ENCODE results near the gene EFNA4.

Gene EFNA4

DNA sequence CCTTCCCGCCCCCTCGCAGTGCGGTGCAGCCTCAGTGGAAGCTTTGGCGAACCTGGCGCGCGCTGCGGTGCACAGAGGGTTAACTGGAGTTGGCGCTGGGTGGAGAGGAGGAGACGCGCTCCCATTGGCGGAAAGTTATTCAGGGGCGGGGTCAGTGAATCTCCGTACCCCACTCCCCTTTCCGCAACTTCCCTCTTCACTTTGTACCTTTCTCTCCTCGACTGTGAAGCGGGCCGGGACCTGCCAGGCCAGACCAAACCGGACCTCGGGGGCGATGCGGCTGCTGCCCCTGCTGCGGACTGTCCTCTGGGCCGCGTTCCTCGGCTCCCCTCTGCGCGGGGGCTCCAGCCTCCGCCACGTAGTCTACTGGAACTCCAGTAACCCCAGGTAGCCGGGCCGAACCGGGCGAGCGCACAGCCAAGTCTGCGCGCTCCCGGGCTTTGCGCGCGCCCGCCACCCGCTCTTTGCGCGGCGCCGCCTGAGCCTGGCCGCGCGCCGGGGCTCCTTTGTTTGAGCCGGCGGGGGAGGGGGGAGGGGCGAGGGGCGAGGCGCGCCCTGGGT is at the start of gene EFNA4:
TSS of gene EFNA4 (plus strand) at position 191 of the 561 bp plus-strand sequence. CDS start at position 275, 84 bp downstream.
- DNase-seq: no peak

GRCh38 chr1:155014709-155015508 is 48.6 kb upstream of the EFNA4 start:
- DNase-seq: no peak

- no peak for DNase-seq
Observed at GRCh38 chr1:155015527-155016230, 47.9 kb upstream of the EFNA4 start.

GRCh38 chr1:155016231-155016831 is 47.2 kb upstream of the EFNA4 start:
- no peak for DNase-seq

DNA sequence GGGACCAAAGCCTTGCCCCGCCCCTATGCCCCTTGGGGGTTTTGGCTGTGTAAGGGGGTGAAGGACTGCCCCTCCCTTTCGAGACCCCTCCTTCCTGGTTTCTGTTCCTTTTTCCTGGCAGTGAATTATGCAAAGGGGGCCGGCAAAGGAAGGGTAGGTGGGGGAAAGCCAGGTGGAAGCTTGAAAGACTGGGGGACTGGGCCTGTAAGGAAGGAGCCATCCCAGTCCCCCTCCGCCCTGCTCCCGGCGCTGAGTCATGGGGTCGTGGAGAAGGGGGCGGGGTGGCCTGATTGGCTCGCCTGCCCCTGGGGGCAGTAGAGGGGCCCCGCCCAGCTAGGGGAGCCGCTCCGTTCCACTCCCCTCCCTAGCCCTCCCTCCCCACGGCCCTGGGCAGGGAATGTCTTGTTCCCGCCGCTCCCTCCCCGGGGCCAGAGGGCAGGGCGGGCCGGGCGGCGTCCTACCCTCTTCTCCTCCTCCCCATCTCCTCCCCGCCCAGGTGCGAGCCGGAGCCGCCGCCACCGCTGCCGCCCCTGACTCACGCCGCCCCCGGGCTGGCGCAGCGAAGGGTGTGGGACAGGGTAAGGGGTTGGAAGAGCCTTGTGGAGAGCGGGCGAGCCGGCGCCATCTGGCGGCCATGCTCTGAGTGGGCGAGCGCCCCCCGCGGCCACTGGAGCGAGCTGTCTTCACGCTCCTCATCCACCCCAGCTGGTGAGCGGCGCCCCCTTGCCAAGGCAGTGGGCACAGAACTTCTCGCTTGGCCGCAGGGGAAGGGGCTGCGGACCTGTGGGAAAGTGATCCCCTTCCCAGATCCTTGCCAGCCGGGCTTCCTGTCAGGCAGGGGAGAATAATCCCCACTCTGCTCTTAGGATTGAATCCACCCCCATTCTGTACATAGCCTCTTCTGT is 46.2 kb upstream of the EFNA4 start:
- no peak for DNase-seq

GRCh38 chr1:155017946-155018316 is 45.6 kb upstream of the EFNA4 start:
- DNase-seq: no peak

DNA sequence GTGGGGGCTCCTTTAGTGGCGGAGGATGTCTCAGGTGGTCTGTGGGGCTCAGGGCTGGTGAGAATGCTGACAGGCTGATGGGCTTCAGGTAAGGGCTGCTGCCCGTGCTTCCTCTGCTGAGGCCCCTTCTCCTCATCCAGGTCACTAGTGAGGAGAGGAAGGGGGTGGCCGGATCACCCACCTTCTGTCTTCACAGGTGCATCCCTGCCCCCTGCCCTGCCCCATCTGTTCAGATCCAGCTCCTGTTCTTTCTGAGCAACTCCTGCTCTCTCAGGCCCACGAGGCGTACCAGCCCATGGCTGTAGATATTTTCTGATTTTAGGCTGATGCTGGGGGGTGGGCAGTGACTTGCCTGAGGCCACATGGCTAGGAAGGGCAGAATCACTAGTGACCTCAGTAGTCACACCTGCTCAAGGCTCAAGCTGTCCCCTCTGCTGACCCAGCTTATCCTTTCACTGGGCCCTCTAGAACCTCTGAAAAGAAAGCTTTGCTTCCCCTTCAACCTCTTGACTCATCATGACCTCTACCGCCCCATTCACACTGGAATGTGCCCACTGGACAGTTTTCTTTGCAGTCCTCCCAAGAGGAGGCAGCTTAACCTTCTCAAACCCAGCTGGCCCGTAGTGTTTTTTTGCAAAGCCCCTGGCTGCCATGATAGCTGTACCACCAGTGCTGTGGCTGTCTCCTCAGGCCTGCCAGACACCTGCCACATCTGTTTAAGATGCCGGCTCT is 44.8 kb upstream of the EFNA4 start:
- DNase-seq: no peak

DNA sequence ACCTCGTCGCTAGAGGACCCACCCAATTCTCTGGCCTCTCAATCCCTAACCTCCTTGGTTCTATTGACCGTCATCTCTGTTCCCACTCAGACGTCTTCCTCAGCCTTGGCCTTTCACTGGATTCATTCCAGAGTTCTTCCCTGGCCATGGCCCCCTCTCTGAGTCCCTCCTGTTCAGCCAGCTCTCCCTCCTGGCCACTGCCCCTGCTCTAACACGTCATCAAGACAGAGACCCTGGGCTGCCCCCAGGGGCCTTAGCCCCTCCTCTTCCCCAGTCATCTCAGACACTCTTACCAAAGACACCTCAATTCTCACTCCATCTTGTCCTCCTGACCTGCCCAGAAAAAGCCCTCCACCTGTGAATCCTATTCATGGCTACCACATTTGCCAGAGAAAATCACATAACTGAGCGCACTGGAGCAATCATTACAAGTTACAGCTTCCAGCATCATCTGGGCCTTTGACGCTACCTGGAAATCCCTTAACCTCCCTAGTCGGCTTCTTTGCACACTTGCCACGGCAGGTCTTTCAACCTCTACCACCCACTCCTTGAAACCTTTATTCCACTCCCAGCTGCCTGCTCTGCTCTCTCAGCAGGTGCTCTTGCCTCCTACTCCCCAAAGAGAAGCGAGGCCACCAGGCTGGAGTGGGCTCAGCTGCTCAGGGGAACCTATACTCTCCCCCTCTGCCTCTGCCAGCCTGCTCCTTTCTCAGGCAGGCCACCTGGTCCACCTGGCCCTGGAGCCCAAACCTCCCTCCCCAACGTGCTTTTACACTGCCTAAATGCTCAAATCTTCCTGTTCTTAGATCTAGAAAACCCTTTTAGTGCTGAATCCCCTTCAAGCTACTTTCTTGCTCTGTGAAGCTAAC is 43.9 kb upstream of the EFNA4 start:
- DNase-seq: no peak

DNA sequence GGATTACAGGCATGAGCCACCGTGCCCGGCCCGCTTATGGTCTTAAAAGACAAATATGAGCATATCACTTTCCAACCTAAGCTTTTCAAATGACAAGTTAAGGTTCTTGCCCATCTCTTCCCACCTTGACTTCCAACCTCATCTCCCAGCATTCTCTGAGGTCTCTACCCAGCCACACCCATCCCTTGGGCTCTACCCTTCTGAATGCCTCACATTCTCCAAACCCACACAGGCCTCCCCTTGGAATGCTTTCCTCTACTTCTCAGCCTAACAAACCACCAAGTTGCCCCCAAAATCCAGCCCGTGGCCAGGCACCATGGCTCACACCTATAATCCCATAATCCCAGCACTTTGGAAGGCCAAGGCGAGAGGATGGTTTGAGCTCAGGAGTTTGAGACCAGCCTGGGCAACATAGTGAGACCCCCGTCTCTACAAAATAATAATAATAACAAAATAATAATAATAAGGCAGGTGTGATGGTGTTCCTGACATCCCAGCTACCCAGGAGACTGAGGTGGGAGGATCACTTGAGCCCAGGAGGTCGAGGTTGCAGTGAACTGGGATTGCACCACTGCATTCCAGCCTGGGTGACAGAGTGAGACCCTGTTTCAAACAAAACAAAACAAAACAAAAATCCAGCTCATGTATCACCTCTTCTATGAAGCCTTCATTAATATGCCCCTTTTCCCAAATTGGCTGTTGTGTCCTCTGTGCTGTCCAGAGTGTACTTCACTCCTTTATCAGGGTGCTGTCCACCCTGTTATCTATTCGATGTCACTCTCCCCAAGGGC is 41.2 kb upstream of the EFNA4 start:
- no peak for DNase-seq

- peak; percentile 46 for DNase-seq
Observed at GRCh38 chr1:155022927-155023236, 40.7 kb upstream of the EFNA4 start.

- DNase-seq: no peak
Observed at GRCh38 chr1:155023627-155024026, 39.9 kb upstream of the EFNA4 start.

DNA sequence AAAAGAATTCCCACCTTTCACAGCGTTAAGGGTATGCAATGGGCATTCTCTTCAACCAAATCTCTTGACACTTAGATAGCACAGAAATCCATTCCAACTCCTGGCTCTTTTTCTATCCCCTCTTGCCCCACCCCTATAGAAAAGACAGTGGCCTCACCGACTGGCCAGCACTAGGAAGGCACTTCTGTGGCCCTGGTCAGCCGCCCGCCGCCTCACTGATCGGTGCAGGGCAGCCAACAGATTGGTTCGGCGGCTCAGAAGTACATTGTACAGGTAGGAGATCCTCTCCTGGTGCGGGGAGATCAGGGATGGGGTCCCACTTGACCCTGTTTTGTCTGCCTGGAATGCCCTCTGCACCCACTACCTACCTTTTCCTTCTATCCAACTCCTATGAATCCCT is 39.2 kb upstream of the EFNA4 start:
- no peak for DNase-seq

DNA sequence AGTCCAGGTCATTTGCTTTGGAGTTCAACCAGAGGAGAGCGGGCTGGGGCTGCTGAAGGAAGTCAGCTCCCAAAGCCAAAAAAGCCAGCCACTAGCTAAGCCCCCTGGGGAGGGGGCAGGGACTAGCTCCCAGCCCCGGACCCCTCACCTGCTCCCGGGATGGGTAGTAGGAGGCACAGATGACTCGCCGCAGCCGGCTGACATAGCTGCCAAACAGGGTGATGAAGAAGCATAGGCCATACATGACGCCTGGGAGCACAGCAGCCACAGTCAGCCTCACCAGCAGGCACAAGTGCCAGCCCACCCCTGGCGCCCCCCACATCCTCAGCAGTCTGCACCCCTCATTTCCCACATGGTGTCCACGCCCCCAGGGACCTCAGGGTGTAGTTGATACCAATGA is 37.4 kb upstream of the EFNA4 start:
- DNase-seq: no peak

- no peak for DNase-seq
Observed at GRCh38 chr1:155026588-155026987, 37.0 kb upstream of the EFNA4 start.

- DNase-seq: no peak
Observed at GRCh38 chr1:155029513-155030242, 33.9 kb upstream of the EFNA4 start.

DNA sequence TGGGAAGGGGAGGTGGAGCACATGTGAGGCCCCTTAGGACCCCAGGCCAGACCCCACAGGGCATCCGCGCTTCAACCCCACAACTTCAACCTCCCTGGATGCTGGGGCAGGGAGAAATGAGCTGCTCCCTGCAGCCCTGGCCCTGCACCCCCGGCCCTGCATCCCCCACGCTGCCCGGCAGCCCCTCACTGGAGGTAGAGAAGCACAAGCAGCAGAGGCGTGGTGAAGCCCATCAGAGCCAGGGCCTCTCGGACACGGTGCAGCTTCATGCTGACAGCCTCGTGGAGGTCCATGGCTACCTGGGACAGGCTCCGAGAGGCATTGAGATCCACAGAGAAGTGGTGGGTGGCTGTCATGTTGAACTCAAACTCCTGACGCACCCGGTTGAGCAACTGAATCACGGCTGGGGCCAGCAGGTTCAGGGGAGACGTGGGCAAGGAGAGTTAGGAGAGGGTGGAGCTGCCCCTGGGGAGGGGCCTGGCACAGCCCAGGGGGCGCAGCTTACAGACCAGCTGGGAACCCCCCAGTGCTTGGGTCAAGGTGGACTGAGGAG is 33.2 kb upstream of the EFNA4 start:
- DNase-seq: no peak

- no peak for DNase-seq
Observed at GRCh38 chr1:155030899-155031298, 32.6 kb upstream of the EFNA4 start.

DNA sequence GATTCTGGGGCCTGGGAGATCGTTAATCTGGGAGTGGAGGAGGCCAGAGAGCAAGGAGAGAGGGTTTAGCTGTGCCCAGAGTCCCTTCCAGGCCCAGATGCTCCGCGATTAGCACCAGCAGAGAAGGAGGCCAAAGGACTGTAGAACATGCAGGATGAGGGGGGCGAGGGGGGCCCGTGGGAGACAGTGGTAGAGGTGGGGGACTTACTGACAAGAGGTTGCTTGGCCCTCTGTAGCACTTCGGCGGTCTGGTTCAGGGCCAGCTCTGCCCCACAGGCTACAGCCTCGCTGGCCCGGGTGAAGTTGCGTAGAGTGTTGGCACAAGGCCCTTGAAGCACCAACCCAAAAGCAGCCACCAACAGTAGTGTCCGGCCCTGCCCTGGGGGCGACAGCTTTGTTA is 30.7 kb upstream of the EFNA4 start:
- DNase-seq: no peak

DNA sequence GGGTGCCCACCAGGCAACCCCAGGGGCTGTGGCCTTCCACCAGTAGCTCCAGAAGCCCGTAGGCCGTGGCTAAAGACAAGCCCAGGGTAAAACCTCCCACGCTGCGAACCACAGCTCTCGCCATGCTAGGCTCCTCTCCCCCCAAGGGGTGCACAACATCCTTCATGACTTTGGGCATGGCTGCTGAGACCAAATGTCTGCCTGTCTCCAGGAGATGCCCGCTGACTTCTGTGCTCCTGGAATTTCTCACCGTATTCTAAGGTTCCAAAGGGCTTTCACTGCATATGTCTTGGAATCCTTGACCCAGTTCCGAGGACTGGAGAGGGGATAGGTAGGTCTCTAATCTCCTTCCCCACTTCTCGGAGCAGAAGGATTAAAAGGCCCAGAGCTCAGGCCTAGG is 30.0 kb upstream of the EFNA4 start, which contains the start of the genes DCST1 and DCST2:
TSS of gene DCST1 (plus strand) at position 301 of the 400 bp plus-strand sequence. CDS start 213 bp downstream, outside the sequence.
TSS of gene DCST2 (minus strand) at position 258 of the 400 bp plus-strand sequence. CDS start at position 178, 80 bp downstream.
- no peak for DNase-seq
